Measurements from ENCODE around the gene APOBEC3B. TPM values are rescaled to one million over a fixed set of nuclear protein-coding genes. Genes with fewer than 3 reads are reported as not detected.
A peak's percentile ranks its signal among the peaks of the same experiment; 100 is the strongest.

The APOBEC3B gene
- total and polyA plus RNA-seq, 12 donors: 0.29 to 6.4 (median 1.2) TPM

- 90 to 91% methylated on average over 4 of the region's 4 CpGs for WGBS, 2 donors
- ATAC-seq (no peak), DNase-seq (no peak)
- H3K36me3 ChIP-seq: no peaks in the 10 kb centered on the region
- intact Hi-C loops (cut with DNase I): no loop called here
- no peak for TF ChIP-seq CTCF (IDR thresholded peaks at IDR 0.05)
- H3K27me3 ChIP-seq: peaks cover 0 to 12% (median 0%) of the 10 kb centered on the region in 7 donors
- no peak overlapping the region for H3K4me3 ChIP-seq
- no peak overlapping the region for H3K27ac ChIP-seq
- peaks cover 0 to 20% (median 0%) of the 10 kb centered on the region in 9 donors for H3K4me1 ChIP-seq
- no peaks in the 10 kb centered on the region for H3K9me3 ChIP-seq
Observed at GRCh38 chr22:38937036-38937435, 45.1 kb upstream of the APOBEC3B start.

DNA sequence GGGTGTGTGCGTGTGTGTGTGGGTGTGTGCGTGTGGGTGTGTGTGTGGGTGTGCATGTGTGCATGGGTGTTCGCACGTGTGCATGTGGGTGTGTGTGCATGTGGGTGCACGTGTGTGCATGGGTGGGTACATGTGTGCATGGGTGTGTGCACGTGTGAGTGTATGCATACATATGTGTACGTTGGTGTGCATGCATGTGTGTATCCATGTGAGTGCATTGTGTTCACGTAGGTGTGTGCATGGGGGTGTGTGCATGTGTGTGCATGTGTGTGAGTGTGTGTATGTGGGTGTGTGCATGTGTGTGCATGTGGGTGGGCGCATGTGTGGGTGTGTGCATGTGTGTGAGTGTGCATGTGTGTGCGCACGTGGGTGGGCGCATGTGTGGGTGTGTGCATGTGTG lies 44.6 kb upstream of the APOBEC3B start:
- intact Hi-C loops (cut with DNase I): no loop called here
- ATAC-seq (peak in 1 of 8 donors; percentile 31), DNase-seq (no peak)
- Histone ChIP-seq H3K4me1 (peaks cover 0 to 23% (median 0%) of the 10 kb centered on the region in 9 donors), H3K27ac (no peak overlapping the region), H3K4me3 (no peak overlapping the region), H3K36me3 (no peaks in the 10 kb centered on the region), H3K27me3 (peaks cover 0 to 12% (median 2%) of the 10 kb centered on the region in 7 donors), H3K9me3 (no peaks in the 10 kb centered on the region)
- no peak for TF ChIP-seq CTCF (IDR thresholded peaks at IDR 0.05)
- WGBS, 2 donors: 82 to 90% methylated on average over 12 of the region's 12 CpGs

DNA sequence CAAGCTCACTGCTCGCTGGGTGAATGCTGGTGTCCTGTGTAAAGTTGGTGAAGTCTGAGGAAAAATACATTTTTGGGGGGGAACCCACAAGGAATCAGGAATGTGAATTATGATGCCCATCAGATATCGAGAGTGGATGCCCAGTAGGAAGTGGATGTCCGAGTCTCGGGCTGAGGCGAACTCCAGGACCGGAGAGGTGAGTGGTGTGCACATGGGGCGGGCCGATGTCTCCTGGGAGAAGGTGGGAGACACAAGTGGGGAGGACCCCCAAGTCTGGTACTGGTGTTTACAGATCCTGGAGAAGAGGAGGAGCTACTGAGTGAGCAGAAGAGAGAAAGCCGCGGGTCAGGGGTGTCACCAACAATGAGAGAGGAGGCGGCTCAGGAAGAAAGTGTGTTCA lies 43.9 kb upstream of the APOBEC3B start:
- H3K4me3 ChIP-seq: no peak overlapping the region
- H3K9me3 ChIP-seq: no peaks in the 10 kb centered on the region
- intact Hi-C loops (cut with DNase I): no loop called here
- DNase-seq (no peak), ATAC-seq (no peak)
- H3K27me3 ChIP-seq: peaks cover 0 to 18% (median 7%) of the 10 kb centered on the region in 7 donors
- peaks cover 0 to 30% (median 0%) of the 10 kb centered on the region in 9 donors for H3K4me1 ChIP-seq
- 77 to 79% methylated on average over 11 of the region's 11 CpGs for whole genome bisulfite sequencing, 2 donors
- H3K36me3 ChIP-seq: no peaks in the 10 kb centered on the region
- no peak for TF ChIP-seq CTCF (IDR thresholded peaks at IDR 0.05)
- no peak overlapping the region for H3K27ac ChIP-seq

GRCh38 chr22:38938925-38939324 lies 43.2 kb upstream of the APOBEC3B start:
- no peak for DNase-seq

More at GRCh38 chr22:38938925-38939324, 43.2 kb upstream of the APOBEC3B start:
- no peak for ATAC-seq
- WGBS, 2 donors: 81% methylated on average over 7 of the region's 7 CpGs
- intact Hi-C loops (cut with DNase I): no loop called here
- Histone ChIP-seq H3K4me3 (no peak overlapping the region), H3K27me3 (peaks cover 0 to 23% (median 8%) of the 10 kb centered on the region in 7 donors), H3K36me3 (no peaks in the 10 kb centered on the region), H3K9me3 (no peaks in the 10 kb centered on the region), H3K27ac (no peak overlapping the region), H3K4me1 (peaks cover 0 to 37% (median 0%) of the 10 kb centered on the region in 9 donors)
- no peak for TF ChIP-seq CTCF (IDR thresholded peaks at IDR 0.05)

All from heart right ventricle (tissue), 16 donors.